Measurements from ENCODE around the gene IRF5.

- TF ChIP-seq GTF2I (CRISPR knock-in tag; conservative IDR thresholded peaks at IDR 0.05) = no peak
- TF ChIP-seq NR3C1 (CRISPR knock-in tag; conservative IDR thresholded peaks at IDR 0.05; ENCODE audit: low read depth) = no peak
- no peak for TF ChIP-seq FOXJ3 (CRISPR knock-in tag; IDR thresholded peaks at IDR 0.05; ENCODE audit: borderline replicate concordance)
- TF ChIP-seq CTCF (IDR thresholded peaks at IDR 0.05) = no peak
- no peak for TF ChIP-seq ZNF512 (CRISPR knock-in tag; IDR thresholded peaks at IDR 0.05; ENCODE audit: borderline replicate concordance)
- no peak for TF ChIP-seq ATF3 (CRISPR knock-in tag; conservative IDR thresholded peaks at IDR 0.05)
- no peak for TF ChIP-seq NR1H2 (CRISPR knock-in tag; IDR thresholded peaks at IDR 0.05)
- no peak for TF ChIP-seq TP53 (CRISPR knock-in tag; IDR thresholded peaks at IDR 0.05)
- TF ChIP-seq JUN (CRISPR knock-in tag; IDR thresholded peaks at IDR 0.05) = no peak
- no peak for TF ChIP-seq ZMAT4 (CRISPR knock-in tag; IDR thresholded peaks at IDR 0.05)
- TF ChIP-seq ZNF232 (CRISPR knock-in tag; IDR thresholded peaks at IDR 0.05) = no peak
- TF ChIP-seq E2F1 (CRISPR knock-in tag; IDR thresholded peaks at IDR 0.05) = no peak
Measured at GRCh38 chr7:128903621-128904361, 33.9 kb upstream of the IRF5 start.
